Measurements from ENCODE around the gene ZNF774. TPM values are rescaled to one million over a fixed set of nuclear protein-coding genes. Genes with fewer than 3 reads are reported as not detected.

The ZNF774 gene
- total and polyA plus RNA-seq, 4 donors: 0.19 to 1.0 (median 0.48) TPM

GRCh38 chr15:90388462-90389380 is 36.6 kb downstream of the ZNF774 start:
- Histone ChIP-seq H3K4me3 (ENCODE audit: low read depth in 1 of 3, low read length in 3 of 3) (peak overlapping the region; percentile 66 to 93 (median 89)), H3K36me3 (ENCODE audit: control insufficient read depth in 4 of 4, insufficient read depth in 3 of 4, low read depth in 1 of 4, low read length in 3 of 4) (peaks cover 0 to 3% (median under 1%) of the 10 kb centered on the region in 4 donors), H3K27me3 (ENCODE audit: control insufficient read depth in 4 of 4, insufficient read depth in 4 of 4, low read length in 3 of 4) (no peaks in the 10 kb centered on the region), H3K9me3 (ENCODE audit: control insufficient read depth in 4 of 4, low read length in 3 of 4) (no peaks in the 10 kb centered on the region), H3K27ac (ENCODE audit: low read depth in 1 of 2, low read length in 2 of 2) (peak overlapping the region; percentile 42 to 90), H3K4me1 (ENCODE audit: control insufficient read depth in 4 of 4, insufficient read depth in 4 of 4, low read length in 3 of 4) (peaks cover 0 to 6% (median under 1%) of the 10 kb centered on the region in 4 donors), H3K9ac (ENCODE audit: low read depth in 1 of 2, low read length in 2 of 2) (peak overlapping the region; percentile 56 to 65)
- 11% methylated on average over 52 of the region's 52 CpGs for WGBS
- TF ChIP-seq ZBTB33 (IDR thresholded peaks at IDR 0.05): no peak
- no peak for TF ChIP-seq HNF4G (IDR thresholded peaks at IDR 0.05)
- TF ChIP-seq NR2F2 (IDR thresholded peaks at IDR 0.05): no peak
- TF ChIP-seq EGR1 (IDR thresholded peaks at IDR 0.05; ENCODE audit: low read depth in 2 of 2): no peak
- no peak for TF ChIP-seq FOXA2 (IDR thresholded peaks at IDR 0.05)
- TF ChIP-seq TAF1 (conservative IDR thresholded peaks at IDR 0.05): no peak
- TF ChIP-seq MAX (IDR thresholded peaks at IDR 0.05): no peak
- no peak for TF ChIP-seq FOXA1 (IDR thresholded peaks at IDR 0.05)
- TF ChIP-seq HNF4A (conservative IDR thresholded peaks at IDR 0.05): no peak
- TF ChIP-seq JUND (IDR thresholded peaks at IDR 0.05): no peak
- TF ChIP-seq REST (IDR thresholded peaks at IDR 0.05): no peak
- TF ChIP-seq CTCF (IDR thresholded peaks at IDR 0.05; ENCODE audit: low read depth, low read length, missing input control): no peak
- TF ChIP-seq RXRA (IDR thresholded peaks at IDR 0.05): no peak
- TF ChIP-seq GABPA (IDR thresholded peaks at IDR 0.05 in 1 of 2, conservative IDR thresholded peaks at IDR 0.05 in 1 of 2): no peak
- peak; percentile 50 for DNase-seq (ENCODE audit: low spot score)

Data from liver (tissue), 9 donors.